HCT116 (cell line): ENCODE measurements around the gene PRR5L. TPM values are rescaled to one million over a fixed set of nuclear protein-coding genes. Genes with fewer than 3 reads are reported as not detected.

Experiments
- ATAC-seq: fragments of 200-7000 bp; cut with Tn5 transposase; 2 replicates; pipeline ENCODE4 v1.9.1; 2020; ENCODE audit warnings: mild to moderate bottlenecking, moderate library complexity
- BruUV-seq: library from RNA; stranded (reverse); fragments of 400-500 nt; replicated peaks from 2 replicates; lab custom pipeline; 2021; lab: Mats Ljungman, UMichigan
- CTCF ChIA-PET: fragments of 300-600 bp; sonication (Branson Sonifier 250); formaldehyde crosslinking; loops from one replicate; lab custom pipeline; 2021; ENCODE audit warnings: antibody characterized with exemption; lab: Charles Lee
- POLR2A ChIA-PET: fragments of 300-600, 350-600 bp; sonication (Branson Sonifier 250); formaldehyde crosslinking; loops from one replicate; lab custom pipeline; 2021; ENCODE audit warnings: antibody characterized with exemption; lab: Charles Lee
- RAD21 ChIA-PET, 2 experiments: fragments of 300-600 bp; sonication (Branson Sonifier 250); formaldehyde crosslinking; loops; one replicate each; lab custom pipeline; 2023; ENCODE audit warnings: low total read pairs in 2 of 2; ENCODE audit not compliant: uncharacterized antibody in 2 of 2, unreplicated experiment in 2 of 2, low non-redundant PET in 1 of 2; lab: Charles Lee
- DNase-seq: peaks from one replicate; pipeline ENCODE4 v3.0.0-alpha.2; 2010; ENCODE audit warnings: low read depth, low spot score
- H2AFZ ChIP-seq: fragments of 200-600 bp; shearing (Covaris generic), sonication (generic); 2 replicates; pipeline ENCODE4 v1.6.1; 2017; ENCODE audit warnings: low read depth, mixed run types, mixed read lengths, antibody characterized with exemption, low read length; ENCODE audit not compliant: poor library complexity, severe bottlenecking
- H3K27ac ChIP-seq: 2 replicates; pipeline ENCODE4 v1.5.1; 2012; ENCODE audit warnings: low read depth, low read length
- H3K27me3 ChIP-seq: fragments of 200-600 bp; sonication (generic); 2 replicates; pipeline ENCODE4 v1.6.1; 2016; ENCODE audit warnings: mixed run types, low read length, mixed read lengths; ENCODE audit not compliant: insufficient read depth
- H3K36me3 ChIP-seq, 2 experiments: fragments of 200-500 bp in 1 of 2; fragments of 200-600 bp in 1 of 2; sonication (Bioruptor generic) in 1 of 2; sonication (generic) in 1 of 2; 2 replicates each; pipeline versions ENCODE4 v1.5.1 to v1.6.1; 2014 to 2016; ENCODE audit warnings: low read length in 2 of 2, inconsistent platforms in 1 of 2, mixed read lengths in 1 of 2, mixed run types in 1 of 2; ENCODE audit not compliant: insufficient read depth in 2 of 2, control insufficient read depth in 1 of 2
- H3K4me1 ChIP-seq, 2 experiments: fragments of 200-600 bp in 1 of 2; sonication (generic) in 1 of 2; 2 replicates each; pipeline versions ENCODE4 v1.5.1 to v1.6.1; 2012 to 2017; ENCODE audit warnings: low read length in 2 of 2, inconsistent platforms in 1 of 2, mild to moderate bottlenecking in 1 of 2, mixed read lengths in 1 of 2, mixed run types in 1 of 2, moderate library complexity in 1 of 2; ENCODE audit not compliant: insufficient read depth in 2 of 2, control insufficient read depth in 1 of 2
- H3K4me2 ChIP-seq: fragments of 200-600 bp; sonication (generic); 2 replicates; pipeline ENCODE4 v1.6.1; 2017; ENCODE audit warnings: mixed run types, low read length, mixed read lengths
- H3K4me3 ChIP-seq, 2 experiments: fragments of 200-600 bp in 1 of 2; sonication (generic) in 1 of 2; replicated peaks in 1 of 2; 2 replicates each; pipeline ENCODE4 v1.5.1; 2011 to 2016; ENCODE audit warnings: low read length in 2 of 2, control low read depth in 1 of 2, low read depth in 1 of 2, mild to moderate bottlenecking in 1 of 2, mixed read lengths in 1 of 2, mixed run types in 1 of 2
- H3K79me2 ChIP-seq: fragments of 200-600 bp; sonication (generic); 2 replicates; pipeline ENCODE4 v1.6.1; 2017; ENCODE audit warnings: mild to moderate bottlenecking, mixed run types, low read length, moderate library complexity, mixed read lengths; ENCODE audit not compliant: insufficient read depth
- H3K9ac ChIP-seq: fragments of 200-600 bp; sonication (generic); 2 replicates; pipeline ENCODE4 v1.6.1; 2016; ENCODE audit warnings: low read length, mixed read lengths
- H3K9me2 ChIP-seq: fragments of 200-600 bp; sonication (generic), shearing (Covaris generic); 2 replicates; pipeline ENCODE4 v1.6.1; 2017; ENCODE audit warnings: mixed run types, mild to moderate bottlenecking, moderate library complexity; ENCODE audit not compliant: insufficient read depth
- H3K9me3 ChIP-seq, 2 experiments: fragments of 200-500 bp in 1 of 2; fragments of 200-600 bp in 1 of 2; sonication (Bioruptor generic) in 1 of 2; sonication (generic) in 1 of 2; 2 replicates each; pipeline ENCODE4 v1.6.1; 2014 to 2017; ENCODE audit warnings: low read length in 2 of 2, mixed read lengths in 2 of 2, inconsistent platforms in 1 of 2, low read depth in 1 of 2, mild to moderate bottlenecking in 1 of 2, mixed run types in 1 of 2, moderate library complexity in 1 of 2; ENCODE audit not compliant: control insufficient read depth in 1 of 2, insufficient read depth in 1 of 2
- H4K20me1 ChIP-seq: fragments of 200-600 bp; sonication (generic), shearing (Covaris generic); 2 replicates; pipeline ENCODE4 v1.6.1; 2017; ENCODE audit warnings: mixed run types, mild to moderate bottlenecking, moderate library complexity; ENCODE audit not compliant: insufficient read depth
- ATF3 ChIP-seq: IDR thresholded peaks from 2 replicates; pipeline ENCODE4 v1.6.1; 2012
- CBX3 ChIP-seq: IDR thresholded peaks from 2 replicates; pipeline ENCODE4 v1.6.1; 2012; ENCODE audit warnings: low read depth
- FOSL1 ChIP-seq: IDR thresholded peaks from 2 replicates; pipeline ENCODE4 v1.6.1; 2012; ENCODE audit warnings: low read depth
- MAX ChIP-seq: IDR thresholded peaks from 2 replicates; pipeline ENCODE4 v1.6.1; 2012
- POLR2A ChIP-seq: IDR thresholded peaks from 2 replicates; pipeline ENCODE4 v1.7.0; 2011; ENCODE audit warnings: borderline replicate concordance; ENCODE audit not compliant: insufficient read depth, insufficient read length; ENCODE audit errors: extremely low read depth
- POLR2AphosphoS5 ChIP-seq: IDR thresholded peaks from 2 replicates; pipeline ENCODE4 v1.6.1; 2011; ENCODE audit warnings: mild to moderate bottlenecking, low read depth, low read length, moderate library complexity
- SRF ChIP-seq: IDR thresholded peaks from 2 replicates; pipeline ENCODE4 v1.6.1; 2012; ENCODE audit warnings: low read depth
- TCF7L2 ChIP-seq: IDR thresholded peaks from 2 replicates; pipeline ENCODE4 v1.7.0; 2011; ENCODE audit warnings: borderline replicate concordance, inconsistent platforms; ENCODE audit not compliant: insufficient read depth, insufficient read length; ENCODE audit errors: extremely low read depth
- ZBTB33 ChIP-seq: IDR thresholded peaks from 2 replicates; pipeline ENCODE4 v1.6.1; 2011; ENCODE audit warnings: mild to moderate bottlenecking, low read length, moderate library complexity; ENCODE audit not compliant: insufficient replicate concordance; ENCODE audit errors: extremely low read depth
- ZFX ChIP-seq: fragments of 450-650 bp; IDR thresholded peaks from 2 replicates; pipeline ENCODE4 v1.6.1; 2017
- intact Hi-C: fragments of 100-400 bp; cut with micrococcal nuclease; formaldehyde crosslinking; loops from 2 replicates; pipeline ENCODE4 v1.10.0; 2022
- total RNA-seq: library from RNA; stranded (reverse); gene quantifications from one replicate; pipeline ENCODE4 v1.2.1, GENCODE V29; 2021; ENCODE audit not compliant: unreplicated experiment

PRR5L gene
- total RNA-seq, 1 experiment from 2014 or later: 0.47 TPM

GRCh38 chr11:36485298-36486002 lies 189.4 kb downstream of the PRR5L start:
- Histone ChIP-seq H3K36me3 (peaks cover 0 to 14% of the 10 kb centered on the region in 2 experiments; a peak in 2 of 4 replicates), H3K4me3 (no peak overlapping the region), H3K9me2 (no peaks in the 10 kb centered on the region), H2AFZ (no peak overlapping the region), H3K27ac (no peak overlapping the region), H3K27me3 (no peaks in the 10 kb centered on the region), H3K9ac (no peak overlapping the region), H3K4me1 (no peaks in the 10 kb centered on the region), H4K20me1 (no peaks in the 10 kb centered on the region), H3K9me3 (no peaks in the 10 kb centered on the region), H3K79me2 (no peaks in the 10 kb centered on the region), H3K4me2 (no peak overlapping the region)
- no peak for DNase-seq
- TF ChIP-seq ZBTB33 (no peak), ZFX (no peak), MAX (no peak), CBX3 (no peak), ATF3 (no peak), SRF (no peak), POLR2AphosphoS5 (no peak), FOSL1 (no peak), TCF7L2 (no peak), POLR2A (no peak)
- ChIA-PET POLR2A (no interaction called here), RAD21 (no interaction called here), CTCF (no interaction called here)
- intact Hi-C loops: loop anchor here (10.0 kb wide), 1 partner anchor 871 kb away; the partner anchor contains the start of gene FJX1
- ATAC-seq: no peak
- no TSS peak for BruUV-seq
